OCI-M2 (cell line): Measurements from ENCODE around the gene CFAP58.

Source experiments
- DNase-seq: peaks from one replicate; lab custom pipeline; 2025; ENCODE audit not compliant: unreplicated experiment; lab: John Stamatoyannopoulos, UW

CFAP58 gene, protein sequence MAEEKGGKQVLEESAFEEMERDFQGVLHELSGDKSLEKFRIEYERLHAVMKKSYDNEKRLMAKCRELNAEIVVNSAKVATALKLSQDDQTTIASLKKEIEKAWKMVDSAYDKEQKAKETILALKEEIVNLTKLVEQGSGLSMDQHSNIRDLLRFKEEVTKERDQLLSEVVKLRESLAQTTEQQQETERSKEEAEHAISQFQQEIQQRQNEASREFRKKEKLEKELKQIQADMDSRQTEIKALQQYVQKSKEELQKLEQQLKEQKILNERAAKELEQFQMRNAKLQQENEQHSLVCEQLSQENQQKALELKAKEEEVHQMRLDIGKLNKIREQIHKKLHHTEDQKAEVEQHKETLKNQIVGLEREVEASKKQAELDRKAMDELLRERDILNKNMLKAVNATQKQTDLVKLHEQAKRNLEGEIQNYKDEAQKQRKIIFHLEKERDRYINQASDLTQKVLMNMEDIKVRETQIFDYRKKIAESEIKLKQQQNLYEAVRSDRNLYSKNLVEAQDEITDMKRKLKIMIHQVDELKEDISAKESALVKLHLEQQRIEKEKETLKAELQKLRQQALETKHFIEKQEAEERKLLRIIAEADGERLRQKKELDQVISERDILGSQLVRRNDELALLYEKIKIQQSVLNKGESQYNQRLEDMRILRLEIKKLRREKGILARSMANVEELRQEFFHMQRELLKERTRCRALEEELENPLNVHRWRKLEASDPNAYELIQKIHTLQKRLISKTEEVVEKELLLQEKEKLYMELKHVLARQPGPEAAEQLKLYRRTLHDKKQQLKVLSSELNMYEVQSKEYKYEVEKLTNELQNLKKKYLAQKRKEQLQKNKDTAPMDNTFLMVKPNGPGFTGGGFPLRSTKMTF

DNA sequence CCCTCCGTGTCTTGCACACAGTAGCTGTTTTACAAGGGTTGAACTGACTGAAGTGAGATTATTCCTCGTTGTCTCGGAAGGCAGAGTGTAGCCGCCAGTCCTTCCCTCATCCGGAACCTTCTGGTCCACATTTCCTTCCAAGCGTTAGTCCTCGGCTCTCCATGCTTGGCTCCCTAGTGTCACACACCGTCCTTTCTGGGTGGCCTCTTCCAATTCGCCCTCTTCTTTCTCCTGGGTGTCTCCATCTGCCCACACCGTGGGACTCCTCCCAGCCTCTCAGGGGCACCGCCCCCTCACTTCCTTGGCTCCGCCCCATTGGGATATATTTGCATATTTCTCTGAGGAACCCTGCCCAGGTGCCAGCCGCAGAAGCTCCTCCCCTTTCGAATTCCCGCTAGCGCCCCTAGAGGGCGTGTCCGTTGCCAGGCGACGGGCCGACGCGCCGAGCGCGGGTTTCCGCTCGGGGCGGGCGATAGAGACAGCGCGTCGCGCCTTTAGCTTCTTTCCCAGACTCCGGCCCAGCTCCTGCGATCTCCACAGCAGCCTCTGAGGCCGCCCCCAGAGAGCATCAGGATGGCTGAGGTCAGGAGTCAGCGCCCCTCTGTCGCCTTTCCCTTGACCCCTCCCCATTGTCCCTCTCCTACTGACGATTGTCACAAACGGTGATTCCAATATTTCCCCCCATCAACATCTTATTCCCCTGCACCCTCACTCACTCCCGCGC lies at the start of gene CFAP58:
TSS of gene CFAP58 (plus strand) at position 509 of the 724 bp plus-strand sequence. CDS start at position 574, 65 bp downstream.
- DNase-seq: peak; percentile 72

DNA sequence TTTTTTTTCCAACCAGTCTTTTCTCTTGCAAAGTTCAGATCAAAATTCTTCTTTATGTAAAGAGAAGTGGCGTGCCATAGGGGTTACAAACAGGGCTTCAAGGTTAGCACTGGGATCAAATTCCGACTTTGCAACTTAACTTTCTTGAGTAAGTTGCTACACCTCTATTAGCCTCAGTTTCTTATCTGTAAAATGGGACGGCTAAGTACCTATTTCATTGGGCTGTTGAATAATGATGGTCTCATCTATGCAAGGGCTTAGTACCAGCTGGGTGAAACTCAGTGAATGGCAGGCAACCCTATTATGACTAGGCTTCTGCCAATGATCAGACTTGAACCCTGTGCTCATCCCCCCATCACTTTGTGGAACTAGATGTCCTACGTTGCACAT lies 49.3 kb upstream of the CFAP58 start:
- no peak for DNase-seq

DNA sequence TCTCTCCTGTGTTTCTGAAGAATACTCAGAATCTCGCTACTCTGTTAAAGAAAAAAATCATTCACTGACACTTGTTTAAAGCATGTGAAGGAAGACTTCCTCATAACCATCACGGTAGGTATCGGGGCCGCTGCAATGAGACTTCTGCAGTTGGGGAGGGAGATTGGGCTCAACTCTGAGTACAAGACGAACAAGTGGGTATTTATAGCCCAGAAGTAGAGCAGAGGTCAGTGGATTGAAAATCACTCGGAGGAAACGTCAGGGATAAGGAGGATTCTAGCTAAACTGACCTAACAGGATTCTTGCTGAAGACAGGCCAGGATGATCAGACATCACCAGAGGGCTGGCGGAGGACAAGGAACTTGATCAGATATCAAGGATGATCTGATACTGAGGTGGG lies 48.7 kb upstream of the CFAP58 start:
- no peak for DNase-seq

DNA sequence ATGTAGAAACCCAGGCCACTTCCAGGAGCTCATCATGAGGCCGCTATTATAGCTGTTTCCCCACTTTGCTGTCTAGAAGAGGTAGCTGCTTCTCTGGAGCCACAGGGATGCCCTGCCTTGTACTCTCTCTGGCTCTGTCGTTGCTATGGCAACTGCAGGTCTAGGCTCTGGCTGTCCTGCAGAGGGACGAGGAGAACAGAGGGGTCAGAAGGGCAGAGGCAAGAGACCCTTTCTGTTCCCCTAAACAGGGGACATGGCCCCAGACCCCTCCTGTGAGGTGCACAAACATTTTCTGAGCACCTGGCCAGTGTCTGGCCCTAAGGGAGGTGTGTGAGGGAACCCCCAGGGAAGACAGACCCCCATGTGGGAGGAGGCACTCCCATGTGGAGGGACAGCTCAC lies 46.7 kb upstream of the CFAP58 start:
- DNase-seq: no peak

DNA sequence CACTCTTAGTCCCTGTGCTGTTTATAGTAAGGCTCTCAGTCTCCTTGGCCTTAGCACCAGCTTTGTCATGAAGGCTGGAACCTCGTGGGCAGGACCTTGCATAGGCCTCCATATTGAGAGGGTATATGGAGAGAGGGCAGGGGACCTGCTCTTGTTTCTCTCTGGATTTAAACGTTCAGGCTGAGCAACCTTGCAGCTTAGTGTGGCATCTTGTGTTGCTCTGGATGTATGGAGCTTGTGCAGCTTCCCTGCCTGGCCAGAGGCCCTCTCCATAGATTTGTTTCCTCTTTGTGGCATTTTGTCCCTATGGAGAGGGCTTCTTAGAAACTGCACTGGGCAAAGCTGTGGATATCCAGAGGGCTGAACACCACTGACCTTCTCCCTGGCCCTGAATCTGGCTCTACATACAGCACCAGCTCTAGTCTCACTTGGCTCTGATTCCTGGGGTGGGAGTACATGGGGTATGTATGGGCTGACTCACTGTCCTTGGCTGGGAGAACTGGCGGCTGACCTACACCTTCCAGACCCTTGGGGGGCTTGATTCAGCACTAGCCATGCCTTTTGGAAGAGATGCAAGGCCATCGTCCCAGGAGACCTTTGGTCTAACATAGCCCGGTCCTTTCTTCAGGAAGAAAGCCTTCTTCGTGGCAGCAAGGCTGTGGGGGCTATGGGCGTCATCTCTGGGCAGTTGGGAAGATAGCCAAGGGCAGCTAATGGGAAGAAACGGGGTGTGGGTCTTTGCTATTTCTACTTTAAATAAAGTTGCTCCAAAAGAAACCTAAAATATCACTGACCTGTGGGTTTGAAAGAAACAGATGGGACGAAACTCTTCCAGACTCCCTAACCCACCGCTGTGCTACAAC lies 45.8 kb upstream of the CFAP58 start:
- no peak for DNase-seq

DNA sequence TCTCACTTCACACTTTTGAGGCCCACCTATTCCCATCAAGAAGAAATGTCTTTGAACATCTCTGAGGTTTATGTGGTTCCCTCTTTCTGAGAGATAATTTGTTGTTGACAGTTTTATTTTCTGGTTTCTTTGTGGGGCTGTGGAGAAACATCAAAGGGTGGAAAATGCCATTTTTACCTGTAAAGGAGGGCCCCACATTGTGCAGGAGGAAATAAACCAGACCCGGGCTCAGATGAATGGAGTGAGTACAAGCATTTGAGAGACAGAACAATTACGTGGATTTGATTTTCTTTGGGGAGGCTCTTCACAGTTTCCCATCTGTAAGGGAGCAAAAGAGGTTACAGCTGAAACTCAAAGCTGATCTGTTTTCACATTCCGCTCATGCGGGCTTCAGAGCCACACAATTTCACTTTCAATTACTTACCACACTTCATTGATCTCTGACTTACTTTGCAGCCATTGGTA lies 45.2 kb upstream of the CFAP58 start:
- DNase-seq: no peak

DNA sequence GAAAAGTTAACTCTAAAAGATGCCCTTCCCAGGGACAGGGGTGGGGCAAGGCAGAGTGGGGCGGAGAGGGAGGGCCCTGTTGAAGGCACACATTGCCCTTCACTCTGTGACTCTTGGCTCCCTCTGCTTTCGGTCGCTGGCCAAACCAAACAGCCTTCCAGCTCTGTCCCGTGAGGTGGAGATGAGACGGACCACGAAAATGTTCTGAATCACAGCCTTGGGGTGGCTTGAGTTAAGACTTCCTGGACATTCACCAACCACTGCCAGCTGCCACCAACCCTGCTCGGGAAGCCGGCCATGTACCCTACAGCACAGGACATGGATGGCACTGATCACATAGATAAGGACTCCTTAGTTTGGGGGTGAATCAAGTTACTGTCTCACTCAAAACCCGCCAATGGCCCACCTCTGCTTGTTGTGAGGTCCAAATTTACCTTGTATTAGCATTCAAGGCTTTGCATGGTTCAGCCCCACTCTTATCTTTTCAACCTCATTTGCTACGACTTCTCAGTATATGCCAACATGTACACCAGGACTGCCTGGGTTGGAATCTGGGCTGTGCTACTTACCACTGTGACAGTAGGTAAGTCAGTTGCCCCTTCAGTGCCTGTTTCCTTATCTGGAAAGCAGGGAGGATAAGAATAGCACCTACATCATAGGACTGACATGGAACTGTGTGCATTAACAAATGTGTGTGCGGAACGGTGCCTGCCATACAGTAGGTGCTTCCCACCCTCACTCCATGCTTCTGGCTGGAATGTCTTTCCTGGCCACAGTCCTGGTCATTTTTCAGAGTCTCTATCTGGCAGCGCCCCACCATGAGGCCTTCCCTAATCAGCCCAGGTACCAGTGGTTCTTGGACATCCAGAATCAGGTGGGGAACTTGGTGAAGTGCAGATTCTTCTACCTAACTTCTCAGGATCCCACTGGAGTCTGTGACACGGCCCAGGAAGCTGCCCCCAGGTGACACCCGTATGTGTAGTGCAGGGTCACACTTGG lies 43.4 kb upstream of the CFAP58 start:
- DNase-seq: no peak

DNA sequence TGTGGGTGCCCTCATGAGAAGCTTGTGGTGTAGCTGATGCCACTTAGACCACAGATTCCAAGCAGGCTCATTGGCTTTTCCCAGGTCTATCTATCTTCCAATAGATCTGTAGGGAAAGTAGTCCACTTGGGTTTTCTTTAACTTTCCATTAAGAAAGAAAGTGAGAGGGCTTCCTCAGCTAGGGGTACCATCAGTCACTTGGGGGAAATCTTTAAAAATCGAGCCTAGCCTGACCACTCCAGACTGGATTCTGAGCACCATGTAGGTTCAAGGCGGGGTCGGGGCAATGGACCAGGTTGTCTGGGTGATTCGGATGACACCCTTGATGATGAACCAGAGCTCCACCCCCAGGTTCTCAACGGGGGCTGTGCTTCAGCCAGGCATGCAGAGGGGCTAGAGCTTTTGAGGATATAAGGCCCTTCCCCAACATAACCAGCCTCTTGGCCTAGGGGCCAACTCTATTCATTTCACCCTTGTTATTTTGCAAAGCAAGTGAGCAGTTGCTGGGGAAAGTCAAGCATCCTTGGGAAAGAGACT lies 42.4 kb upstream of the CFAP58 start:
- no peak for DNase-seq

DNA sequence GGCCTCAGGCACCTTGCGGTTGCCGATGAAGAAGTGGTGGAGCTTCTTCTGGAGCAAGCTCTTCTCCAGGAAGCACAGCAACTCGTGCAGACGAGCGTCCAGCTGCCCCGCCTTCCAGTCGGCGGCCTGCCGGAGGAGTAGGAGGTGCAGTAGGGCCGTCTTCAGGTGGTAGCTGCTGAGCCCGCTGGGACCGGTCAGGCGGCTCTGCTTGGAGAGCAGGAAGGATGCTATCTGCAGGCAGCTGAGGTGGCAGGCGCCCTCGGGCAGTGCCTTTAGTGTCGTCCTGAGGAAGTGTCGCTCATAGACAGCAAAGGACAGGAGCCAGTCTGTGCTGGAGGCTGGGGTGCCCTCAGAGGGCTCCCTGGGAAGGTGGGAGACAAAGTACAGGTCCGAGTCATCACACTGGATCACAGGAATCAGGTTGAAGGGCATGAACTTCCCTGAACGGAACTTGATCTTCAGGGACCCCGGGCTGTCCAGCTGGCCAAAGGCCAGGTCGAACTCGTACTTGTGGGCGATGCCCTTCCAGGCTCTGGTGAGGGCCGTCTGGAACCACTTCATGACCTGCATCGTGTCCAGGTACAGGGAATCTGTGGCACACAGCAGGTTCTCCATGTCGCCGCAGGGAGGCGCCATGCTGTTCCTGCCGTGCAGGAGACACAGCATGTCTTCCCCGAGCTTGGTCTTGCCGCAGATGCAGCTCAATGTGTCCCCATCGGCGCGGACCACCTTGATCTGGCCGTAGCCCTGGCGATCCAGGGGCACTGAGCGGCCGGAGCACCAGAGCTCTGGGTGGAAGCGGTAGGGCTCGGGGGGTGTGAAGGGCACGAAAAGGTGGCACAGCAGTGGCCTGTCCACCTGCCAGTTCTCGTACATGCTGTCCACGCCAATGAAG lies 38.8 kb upstream of the CFAP58 start:
- no peak for DNase-seq

DNA sequence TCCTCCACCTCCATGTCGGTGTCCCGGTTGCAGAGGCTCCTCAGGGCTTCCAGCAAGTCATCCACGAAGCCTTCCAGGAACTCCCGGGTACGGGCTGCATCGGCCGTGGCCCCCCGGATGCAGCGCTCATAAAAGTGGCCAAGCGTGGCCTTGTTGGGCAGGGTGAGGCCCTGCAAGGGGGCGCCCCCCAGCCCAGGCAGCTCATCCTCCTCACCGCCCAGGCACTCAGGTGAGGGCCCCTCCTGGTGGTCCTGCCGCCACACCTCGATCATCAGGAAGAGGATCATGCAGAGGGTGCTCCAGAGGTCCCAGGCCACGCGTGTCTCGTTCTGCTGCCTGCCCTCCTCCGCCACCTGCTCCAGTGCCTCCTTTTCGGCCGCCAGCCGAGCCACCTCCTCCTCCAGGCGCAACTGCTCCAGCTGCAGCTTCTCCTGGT lies 38.1 kb upstream of the CFAP58 start:
- no peak for DNase-seq

DNA sequence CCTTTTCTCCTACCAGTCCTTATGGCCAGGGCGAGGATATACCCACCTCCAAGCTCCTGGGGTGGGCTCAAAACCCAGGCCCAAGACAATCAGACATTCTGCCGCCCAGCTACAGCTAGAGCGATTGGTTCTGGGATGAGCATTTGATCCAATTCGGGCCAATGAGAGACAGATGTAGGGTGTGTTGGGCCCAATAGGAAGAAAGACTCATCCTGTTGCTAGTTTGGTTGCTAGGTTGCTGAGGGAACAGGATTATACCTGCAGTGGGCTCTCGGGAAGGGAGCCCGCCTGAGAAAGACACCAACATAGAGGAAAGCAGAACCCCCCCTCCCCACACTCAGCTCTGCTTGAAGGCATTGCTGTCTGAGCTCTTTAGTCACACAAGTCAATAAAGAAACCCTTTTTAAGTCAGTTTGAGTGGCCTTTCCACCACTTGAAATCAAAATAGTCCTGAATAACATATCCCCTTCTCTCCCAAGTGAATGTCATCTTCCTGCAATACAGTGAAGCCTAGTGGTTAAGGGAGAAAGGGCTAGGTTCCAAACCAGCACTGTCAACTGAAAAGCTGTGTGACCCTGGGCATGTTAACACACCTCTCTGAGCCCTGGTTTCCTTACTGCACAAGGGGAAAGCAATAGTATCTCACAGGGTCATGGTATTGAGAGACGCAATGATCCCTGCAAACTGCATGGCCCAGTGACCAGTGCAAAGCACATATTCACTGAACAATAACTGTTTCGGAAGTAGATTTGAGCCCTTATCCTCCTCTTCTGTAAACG lies 37.1 kb upstream of the CFAP58 start:
- DNase-seq: no peak

DNA sequence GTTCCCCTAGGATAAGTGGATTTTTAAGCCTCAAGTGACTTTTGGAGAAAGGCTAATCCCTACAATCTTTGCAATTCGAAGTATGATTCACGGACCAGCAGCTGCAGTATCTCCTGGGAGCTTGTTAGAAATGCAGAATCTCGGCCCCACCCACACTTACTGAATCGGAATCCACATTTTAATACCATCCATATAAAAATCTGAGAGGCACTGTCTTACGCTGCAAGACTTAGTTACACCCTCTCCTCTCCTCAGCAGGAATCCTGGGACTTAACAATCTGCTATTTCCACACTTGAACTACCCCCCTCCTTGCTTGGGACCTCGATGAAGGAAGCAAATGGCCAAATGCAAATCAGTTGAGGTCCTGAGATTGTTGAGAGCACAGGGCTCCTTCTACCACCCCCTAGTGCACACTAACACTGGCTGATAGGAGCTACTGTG lies 36.3 kb upstream of the CFAP58 start:
- DNase-seq: no peak

DNA sequence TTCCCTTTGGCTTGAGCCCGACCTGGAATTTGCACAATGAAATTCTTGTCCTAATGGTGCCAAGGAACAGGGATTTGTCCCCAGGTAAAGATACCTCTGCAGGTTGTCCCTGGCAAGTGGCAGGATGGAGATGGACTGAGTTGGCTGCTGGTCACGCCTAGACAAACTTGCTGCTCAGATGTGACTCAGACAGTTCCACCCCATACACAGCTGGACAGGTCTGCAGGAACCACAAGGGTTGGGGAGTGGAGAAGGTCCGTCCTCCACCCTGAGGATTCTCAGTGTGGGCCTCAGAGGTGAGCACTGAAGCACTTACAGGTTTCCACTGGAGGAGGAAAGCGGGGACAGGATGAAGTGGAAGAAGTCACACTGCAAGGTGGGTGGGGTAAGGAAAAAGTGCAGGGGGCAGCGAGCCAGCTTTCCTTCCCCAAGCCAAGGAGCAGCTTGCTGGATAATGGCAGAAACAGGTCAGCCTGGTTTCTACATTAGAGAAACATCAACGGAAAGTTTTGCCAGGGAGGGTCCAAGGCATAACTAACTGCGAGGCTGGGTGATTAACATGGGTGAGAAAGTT lies 35.8 kb upstream of the CFAP58 start:
- DNase-seq: no peak

DNA sequence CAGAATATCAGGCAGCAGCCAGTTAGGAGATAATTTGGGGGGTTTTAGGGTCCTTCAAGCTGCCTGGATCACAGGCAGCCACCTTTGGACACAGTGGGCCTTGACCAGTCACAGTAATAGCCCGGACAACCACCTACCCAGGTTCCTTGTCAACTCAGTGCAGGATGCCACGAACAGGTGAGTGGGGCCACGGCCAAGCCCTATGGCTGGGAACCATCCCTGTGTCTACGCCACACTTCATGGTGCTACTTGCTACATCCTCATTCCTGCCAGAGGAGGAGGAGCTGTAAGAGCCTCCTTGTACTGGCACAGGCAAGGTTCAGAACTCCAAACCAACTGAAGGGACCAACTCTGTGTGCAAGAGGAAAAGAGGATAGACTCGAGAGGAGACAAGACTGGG lies 35.3 kb upstream of the CFAP58 start:
- no peak for DNase-seq

DNA sequence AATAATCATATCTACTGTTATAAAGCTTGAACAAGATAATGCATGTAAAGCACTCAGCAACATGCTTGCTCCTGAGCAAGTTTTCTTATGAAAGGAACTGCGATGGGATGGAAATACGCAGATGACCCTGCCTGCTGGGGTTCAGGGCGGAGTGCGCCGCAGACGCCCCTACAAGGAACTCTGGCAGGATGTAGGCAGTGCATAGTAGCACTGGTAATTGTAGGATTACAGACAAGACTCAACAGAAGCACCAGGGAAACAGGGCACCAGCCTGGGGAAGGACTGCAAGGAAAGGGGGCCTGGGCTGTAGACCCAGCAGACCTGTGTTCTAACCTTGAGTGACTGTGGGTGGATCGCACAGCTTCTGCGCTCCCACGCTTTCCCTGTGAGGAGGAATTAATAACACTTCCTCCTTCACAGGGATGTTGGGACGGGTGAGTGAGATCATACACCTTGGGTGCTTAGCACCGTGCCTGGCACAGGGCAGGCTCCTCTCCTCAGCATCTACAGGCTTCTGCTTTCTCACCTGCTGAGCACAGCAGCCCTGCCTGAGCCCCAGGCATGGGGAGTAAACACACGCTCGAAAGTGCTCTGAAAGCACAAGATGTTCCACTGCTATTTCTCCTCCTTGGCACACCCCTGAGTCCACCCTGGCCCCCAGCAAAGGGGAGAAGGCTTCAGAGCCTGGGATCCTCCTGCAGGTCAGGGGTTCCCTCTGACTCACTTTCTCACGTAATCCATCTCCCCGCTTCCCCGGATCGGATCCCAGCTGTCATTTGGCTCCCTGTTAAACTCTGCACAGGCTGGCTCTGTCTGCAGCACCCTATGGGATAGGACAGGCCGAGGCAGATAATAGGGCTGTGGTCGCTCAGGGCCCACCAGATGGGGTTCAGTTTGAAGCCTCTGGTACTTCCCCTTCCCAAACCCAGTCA lies 34.6 kb upstream of the CFAP58 start:
- no peak for DNase-seq

DNA sequence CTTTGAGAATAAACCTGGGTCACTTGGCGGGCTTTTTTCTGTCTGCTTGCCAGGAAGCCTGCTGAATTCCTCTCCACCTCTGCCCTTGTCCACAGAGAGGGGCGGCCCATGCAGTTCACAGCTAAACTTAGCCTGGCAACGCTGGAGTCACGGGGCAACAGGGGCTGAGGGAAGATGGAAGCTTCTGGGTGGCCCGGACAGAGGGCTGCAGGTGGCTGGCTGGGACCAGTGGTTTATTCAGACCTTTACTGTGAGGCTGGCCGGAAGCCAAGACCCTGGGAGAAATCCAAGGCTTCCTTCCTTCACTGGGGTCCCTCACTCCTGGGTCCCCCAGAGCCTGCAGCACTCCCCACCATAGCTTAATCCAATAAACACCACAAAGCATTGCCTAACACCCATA lies 32.4 kb upstream of the CFAP58 start:
- no peak for DNase-seq
